Trophoblast cell (in vitro differentiated cells and primary cell): ENCODE measurements around the gene NEUROG2.

Source experiments
- DNase-seq, 2 donors: peaks; one replicate each; pipeline ENCODE4 v3.0.0-alpha.2; 2016
- H2AFZ ChIP-seq: 2 replicates; pipeline ENCODE4 v1.6.1; 2013; ENCODE audit warnings: low read length, moderate library complexity, mild to moderate bottlenecking; ENCODE audit not compliant: insufficient read depth, poor library complexity
- H2AK5ac ChIP-seq: 2 replicates; pipeline ENCODE4 v1.6.1; 2013; ENCODE audit warnings: mild to moderate bottlenecking, low read length
- H2BK120ac ChIP-seq: 2 replicates; pipeline ENCODE4 v1.6.1; 2013; ENCODE audit warnings: low read length, mild to moderate bottlenecking, moderate library complexity; ENCODE audit not compliant: insufficient read depth, poor library complexity
- H2BK12ac ChIP-seq: 2 replicates; pipeline ENCODE4 v1.6.1; 2013; ENCODE audit warnings: mild to moderate bottlenecking, low read length, moderate library complexity
- H2BK5ac ChIP-seq: 2 replicates; pipeline ENCODE4 v1.6.1; 2013; ENCODE audit warnings: low read length, low read depth, moderate library complexity, mild to moderate bottlenecking; ENCODE audit not compliant: poor library complexity
- H3K14ac ChIP-seq: 2 replicates; pipeline ENCODE4 v1.6.1; 2013; ENCODE audit warnings: mild to moderate bottlenecking, low read length
- H3K18ac ChIP-seq: 2 replicates; pipeline ENCODE4 v1.6.1; 2013; ENCODE audit warnings: mild to moderate bottlenecking, low read length
- H3K23ac ChIP-seq: 2 replicates; pipeline ENCODE4 v1.6.1; 2013; ENCODE audit warnings: low read length
- H3K27ac ChIP-seq: 2 replicates; pipeline ENCODE4 v1.5.1; 2013; ENCODE audit warnings: low read depth, mild to moderate bottlenecking, inconsistent platforms, low read length, moderate library complexity
- H3K27me3 ChIP-seq: 2 replicates; pipeline ENCODE4 v1.6.1; 2013; ENCODE audit warnings: inconsistent platforms, mild to moderate bottlenecking, low read length, moderate library complexity; ENCODE audit not compliant: insufficient read depth
- H3K36me3 ChIP-seq, 2 experiments: 1 replicate in 1 of 2; 2 replicates in 1 of 2; pipeline ENCODE4 v1.6.1; 2013; ENCODE audit warnings: low read length in 2 of 2, mild to moderate bottlenecking in 2 of 2, moderate library complexity in 1 of 2; ENCODE audit not compliant: insufficient read depth in 2 of 2, control insufficient read depth in 1 of 2
- H3K4ac ChIP-seq: 2 replicates; pipeline ENCODE4 v1.6.1; 2013; ENCODE audit warnings: low read depth, mild to moderate bottlenecking, low read length, moderate library complexity
- H3K4me1 ChIP-seq, 2 experiments: 1 replicate in 1 of 2; 2 replicates in 1 of 2; pipeline ENCODE4 v1.6.1; 2013; ENCODE audit warnings: low read length in 2 of 2, mild to moderate bottlenecking in 2 of 2, moderate library complexity in 1 of 2; ENCODE audit not compliant: insufficient read depth in 2 of 2, control insufficient read depth in 1 of 2
- H3K4me2 ChIP-seq: 2 replicates; pipeline ENCODE4 v1.6.1; 2013; ENCODE audit warnings: inconsistent platforms, mild to moderate bottlenecking, low read length, moderate library complexity
- H3K4me3 ChIP-seq: 2 replicates; pipeline ENCODE4 v1.5.1; 2013; ENCODE audit warnings: mild to moderate bottlenecking, low read depth, low read length, inconsistent platforms
- H3K79me1 ChIP-seq: one replicate; pipeline ENCODE4 v1.6.1; 2013; ENCODE audit warnings: low read length
- H3K79me2 ChIP-seq: 2 replicates; pipeline ENCODE4 v1.6.1; 2013; ENCODE audit warnings: low read length, mild to moderate bottlenecking; ENCODE audit not compliant: control insufficient read depth, insufficient read depth, poor library complexity
- H3K9ac ChIP-seq: 2 replicates; pipeline ENCODE4 v1.6.1; 2013; ENCODE audit warnings: mild to moderate bottlenecking, low read length
- H3K9me3 ChIP-seq: 2 replicates; pipeline ENCODE4 v1.6.1; 2013; ENCODE audit warnings: low read depth, mild to moderate bottlenecking, control low read depth, inconsistent platforms, low read length; ENCODE audit not compliant: insufficient read depth
- H4K12ac ChIP-seq: 2 replicates; pipeline ENCODE4 v1.6.1; 2013; ENCODE audit warnings: low read depth, mild to moderate bottlenecking, low read length, moderate library complexity
- H4K8ac ChIP-seq: 2 replicates; pipeline ENCODE4 v1.6.1; 2013; ENCODE audit warnings: low read depth, mild to moderate bottlenecking, low read length, moderate library complexity
- H4K91ac ChIP-seq: one replicate; pipeline ENCODE4 v1.6.1; 2013; ENCODE audit warnings: low read depth, mild to moderate bottlenecking, low read length, moderate library complexity
- WGBS: extraction: QIAGEN DNeasy Blood & Tissue Kit; methylation state at CpG from one replicate; pipeline ENCODE4 v1.1.7; 2013; ENCODE audit warnings: missing lambda C conversion rate; ENCODE audit not compliant: insufficient read length, insufficient coverage; ENCODE audit errors: extremely low coverage; 5-methylcytosine and 5-hydroxymethylcytosine counted together

NEUROG2 gene

GRCh38 chr4:112473985-112474384 lies 42.0 kb downstream of the NEUROG2 start:
- no peak overlapping the region for H4K91ac ChIP-seq

GRCh38 chr4:112472318-112472717 lies 43.7 kb downstream of the NEUROG2 start:
- Histone ChIP-seq H2BK120ac (no peak overlapping the region), H3K23ac (no peak overlapping the region), H3K79me2 (no peaks in the 10 kb centered on the region), H3K27me3 (no peaks in the 10 kb centered on the region), H2AFZ (no peak overlapping the region), H3K14ac (no peak overlapping the region), H4K91ac (no peak overlapping the region), H3K4ac (no peak overlapping the region), H3K4me2 (no peak overlapping the region), H3K4me3 (no peak overlapping the region), H3K4me1 (no peaks in the 10 kb centered on the region), H2AK5ac (no peak overlapping the region), H2BK5ac (no peak overlapping the region), H3K36me3 (no peaks in the 10 kb centered on the region), H3K79me1 (no peaks in the 10 kb centered on the region), H3K9me3 (no peaks in the 10 kb centered on the region), H3K27ac (no peak overlapping the region), H2BK12ac (no peak overlapping the region), H3K9ac (no peak overlapping the region), H3K18ac (no peak overlapping the region), H4K8ac (no peak overlapping the region), H4K12ac (no peak overlapping the region)
- DNase-seq, result no peak

More at GRCh38 chr4:112473985-112474384, 42.0 kb downstream of the NEUROG2 start:
- no peak overlapping the region for H3K4me3 ChIP-seq
- H3K36me3 ChIP-seq, result no peaks in the 10 kb centered on the region
- no peak overlapping the region for H4K12ac ChIP-seq
- no peaks in the 10 kb centered on the region for H3K4me1 ChIP-seq
- no peak overlapping the region for H3K14ac ChIP-seq
- no peak overlapping the region for H3K4ac ChIP-seq
- H3K9ac ChIP-seq, result no peak overlapping the region
- no peak overlapping the region for H2BK120ac ChIP-seq
- no peaks in the 10 kb centered on the region for H3K27me3 ChIP-seq
- H3K27ac ChIP-seq, result no peak overlapping the region
- H3K79me2 ChIP-seq, result no peaks in the 10 kb centered on the region
- H3K9me3 ChIP-seq, result no peaks in the 10 kb centered on the region
- no peak overlapping the region for H2AFZ ChIP-seq
- DNase-seq, result no peak
- H3K79me1 ChIP-seq, result no peaks in the 10 kb centered on the region
- WGBS, result no CpG with 5 or more reads among the region's 2 CpGs
- no peak overlapping the region for H2BK5ac ChIP-seq
- no peak overlapping the region for H2BK12ac ChIP-seq
- no peak overlapping the region for H3K4me2 ChIP-seq
- no peak overlapping the region for H3K23ac ChIP-seq
- H3K18ac ChIP-seq, result no peak overlapping the region
- no peak overlapping the region for H2AK5ac ChIP-seq
- no peak overlapping the region for H4K8ac ChIP-seq
